NCI-H2171 treated with DMSO at 0.1 percent for 48 hours (cell line): ENCODE measurements around the gene ATP2B2.
"Not testable (repeated sequence)": the region's sequence is repeated elsewhere in the genome, so short reads cannot be mapped to it uniquely, and the experiment has no call there.

Experiments
- DNase-seq: peaks from one replicate; lab custom pipeline; 2025; lab: John Stamatoyannopoulos, UW

The ATP2B2 gene

GRCh38 chr3:10505050-10505790 is at the start of gene ATP2B2:
Gene ATP2B2, minus strand, starts transcription at chr3:10505586. Its CDS starts 56,043 bp downstream, at chr3:10449543.
- peak; percentile 79 for DNase-seq

DNA sequence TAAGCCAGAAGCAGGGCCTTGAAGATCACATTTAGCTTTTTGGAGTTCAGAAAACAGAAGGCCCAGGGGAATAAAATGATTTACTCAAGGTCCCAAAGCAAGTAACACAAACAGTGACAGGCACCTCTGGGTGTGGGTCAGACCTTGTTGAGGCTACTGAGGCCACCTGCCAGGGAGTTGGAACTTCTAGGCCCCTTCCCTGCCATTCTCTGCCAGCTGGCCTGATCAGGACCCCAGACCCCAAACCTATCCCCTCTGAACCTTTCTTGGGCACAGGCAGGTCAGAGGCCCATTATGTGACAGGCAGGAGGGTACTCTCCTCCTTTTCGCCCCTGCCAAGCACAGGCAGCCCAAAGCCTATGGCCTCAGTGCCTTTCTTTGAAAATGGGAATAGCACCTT is 49.4 kb upstream of the ATP2B2 start:
- DNase-seq = no peak

GRCh38 chr3:10554236-10554611 is 48.8 kb upstream of the ATP2B2 start:
- DNase-seq = no peak

GRCh38 chr3:10553591-10554235 is 48.3 kb upstream of the ATP2B2 start:
- DNase-seq = no peak

DNA sequence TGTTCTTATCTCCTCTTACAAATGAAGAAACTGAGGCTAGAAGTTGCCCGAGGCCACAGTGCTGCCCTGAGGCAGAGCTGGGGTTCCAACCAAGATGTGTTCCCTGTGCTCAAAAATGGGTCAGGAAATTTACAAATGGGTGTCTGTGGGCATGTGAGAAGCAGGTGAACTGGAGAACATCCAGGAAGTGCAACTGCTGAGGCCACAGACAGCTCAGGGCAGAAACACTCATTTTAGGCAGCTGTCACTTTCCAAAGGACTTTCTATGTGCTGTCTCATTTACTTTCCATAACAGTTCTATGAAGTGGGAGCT is 47.2 kb upstream of the ATP2B2 start:
- DNase-seq = no peak

DNA sequence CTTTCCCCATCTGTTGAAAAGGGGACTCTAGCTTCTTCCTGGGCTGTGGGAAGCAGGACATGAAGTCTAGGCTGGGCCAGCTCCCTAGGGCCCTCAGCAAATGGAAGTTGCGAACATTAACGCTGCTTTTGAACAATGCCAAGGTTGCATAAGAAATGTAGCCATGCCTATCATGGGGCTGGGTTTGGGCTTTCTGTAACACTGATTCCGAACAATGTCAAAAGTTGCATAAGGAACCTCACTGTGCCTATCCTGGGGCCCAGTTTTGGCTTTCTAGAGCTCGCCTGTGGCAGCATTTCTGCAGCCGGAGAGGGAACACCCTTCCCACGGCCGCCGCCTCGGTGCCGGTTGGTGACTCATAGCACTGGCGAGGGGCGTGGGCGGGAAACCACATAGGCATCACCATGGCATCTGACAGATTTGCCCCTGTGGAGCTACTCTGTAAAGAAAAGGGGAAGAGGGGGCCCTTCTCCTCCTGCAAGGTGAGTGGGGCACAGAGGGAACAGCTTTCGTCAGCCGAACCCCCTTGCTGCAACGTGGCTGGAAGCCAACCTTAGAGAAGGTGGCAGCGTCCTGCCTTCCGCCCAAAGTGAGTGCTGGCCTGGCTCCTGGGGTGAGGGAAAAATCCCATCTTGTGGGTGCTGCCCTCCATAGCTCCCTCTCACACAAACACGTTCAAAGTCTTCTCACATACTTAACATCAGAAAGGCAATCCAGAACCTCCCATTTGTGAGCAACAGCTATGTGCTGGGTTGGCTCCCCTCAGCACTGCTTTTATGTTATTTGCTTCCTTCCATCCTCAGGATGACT is 46.6 kb upstream of the ATP2B2 start:
- DNase-seq = no peak

DNA sequence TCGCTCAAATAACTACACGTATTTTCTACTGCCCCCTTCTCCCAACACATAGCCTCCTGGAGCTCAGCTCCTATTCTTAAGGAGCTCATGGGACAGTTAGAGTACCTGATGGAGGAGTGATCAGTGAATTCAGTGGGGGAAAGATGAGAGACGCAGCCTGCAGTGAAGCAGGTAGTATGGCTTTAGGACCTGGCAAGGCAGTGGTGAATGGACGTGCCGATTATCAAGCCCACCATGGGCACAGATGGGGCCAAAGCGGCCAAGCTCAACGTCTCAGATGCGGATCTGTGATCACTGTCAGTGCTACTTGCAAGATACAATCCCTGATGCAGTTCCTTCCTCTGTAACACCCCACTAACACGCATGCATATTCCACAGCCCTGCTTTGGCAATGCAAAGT is 45.8 kb upstream of the ATP2B2 start:
- no peak for DNase-seq

- no peak for DNase-seq
Observed at GRCh38 chr3:10550705-10551104, 45.3 kb upstream of the ATP2B2 start.

GRCh38 chr3:10549617-10550230 is 44.3 kb upstream of the ATP2B2 start:
- no peak for DNase-seq

- peak; percentile 12 for DNase-seq
Observed at GRCh38 chr3:10548992-10549391, 43.6 kb upstream of the ATP2B2 start.

DNA sequence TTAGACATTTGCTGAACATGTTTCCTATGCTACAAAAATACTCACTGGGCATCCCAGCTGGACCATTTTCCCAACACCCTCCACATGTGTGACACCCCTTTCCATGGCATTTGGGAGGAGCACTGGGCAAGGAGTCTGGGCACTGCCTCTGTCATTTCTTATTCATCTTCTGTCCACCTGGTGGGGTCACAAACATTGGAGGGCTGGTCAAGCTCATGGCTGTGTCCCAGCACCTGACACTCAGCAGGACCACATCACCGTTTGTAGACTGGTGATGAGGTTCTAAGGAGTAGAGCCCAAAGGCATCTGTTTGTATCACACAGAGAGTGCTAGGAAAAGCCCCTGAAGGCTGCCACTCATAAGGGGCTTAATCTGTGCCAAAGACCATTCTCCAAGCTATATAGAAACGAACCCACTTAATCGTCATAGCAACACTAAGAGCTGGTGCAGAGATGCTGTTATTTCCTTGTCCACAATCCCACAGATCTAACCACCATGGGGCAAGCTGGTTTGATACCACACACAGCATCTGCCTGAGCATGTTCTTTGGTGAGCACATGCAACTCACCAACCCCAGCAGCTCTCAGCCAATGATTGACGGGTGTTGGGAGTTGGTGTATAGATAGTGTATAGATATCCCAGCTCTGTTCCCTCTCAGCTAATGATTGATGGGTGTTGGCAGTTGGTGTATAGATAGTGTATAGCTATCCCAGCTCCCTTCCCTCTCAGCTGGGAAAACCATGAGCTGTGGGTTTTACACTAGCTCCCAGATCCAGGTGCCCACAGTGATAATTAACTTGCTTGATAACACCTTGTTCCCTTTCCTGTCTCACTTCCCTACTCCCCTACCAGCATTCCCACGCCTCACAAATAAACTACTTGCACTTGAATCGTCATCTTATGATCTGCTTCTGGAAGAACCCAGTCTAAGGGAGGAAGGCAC is 42.7 kb upstream of the ATP2B2 start:
- peak; percentile 21 for DNase-seq

DNA sequence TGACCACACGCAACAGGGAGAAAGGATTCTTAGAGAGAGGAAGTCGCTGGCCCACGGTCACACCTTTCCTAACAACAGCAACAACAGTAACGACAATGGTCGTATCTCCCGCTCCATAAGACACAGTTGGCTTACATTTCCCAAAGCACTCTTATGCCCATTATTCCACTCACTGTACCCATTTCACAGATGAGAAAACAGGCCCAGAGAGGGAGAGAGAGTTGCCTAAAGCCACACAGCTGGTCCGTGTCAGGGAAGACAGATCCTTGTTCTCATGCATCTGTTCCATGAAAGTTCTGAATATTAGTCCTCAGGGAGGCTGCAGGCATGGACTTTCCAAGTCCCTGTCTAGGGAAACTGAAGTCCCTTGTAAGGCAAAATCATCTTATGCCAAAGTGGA is 42.0 kb upstream of the ATP2B2 start:
- DNase-seq = no peak

DNA sequence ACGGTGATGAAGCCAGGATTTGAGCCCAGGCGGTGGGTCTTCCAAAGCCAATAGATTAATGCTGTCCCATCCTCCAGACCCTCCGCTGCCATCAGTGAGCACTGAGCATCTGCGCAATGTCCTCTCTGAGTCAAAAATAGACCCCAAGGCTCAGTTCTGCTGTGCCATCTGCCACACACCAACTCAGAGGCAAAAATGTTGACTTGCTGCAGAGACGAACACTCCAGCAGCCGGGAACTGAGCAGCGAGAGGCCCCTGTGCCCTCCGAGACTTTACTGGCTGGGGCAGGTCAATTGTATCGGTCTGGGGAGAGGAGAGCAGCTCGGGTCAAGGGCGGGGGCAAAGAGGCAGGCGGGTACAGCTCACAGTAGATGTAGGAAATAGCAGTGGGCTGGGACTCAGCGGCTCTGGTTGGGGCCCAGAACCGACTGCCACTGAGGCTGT is 41.5 kb upstream of the ATP2B2 start:
- no peak for DNase-seq

- no peak for DNase-seq
Observed at GRCh38 chr3:10546181-10546624, 40.8 kb upstream of the ATP2B2 start.

GRCh38 chr3:10542518-10542917 is 37.1 kb upstream of the ATP2B2 start:
- DNase-seq = no peak

DNA sequence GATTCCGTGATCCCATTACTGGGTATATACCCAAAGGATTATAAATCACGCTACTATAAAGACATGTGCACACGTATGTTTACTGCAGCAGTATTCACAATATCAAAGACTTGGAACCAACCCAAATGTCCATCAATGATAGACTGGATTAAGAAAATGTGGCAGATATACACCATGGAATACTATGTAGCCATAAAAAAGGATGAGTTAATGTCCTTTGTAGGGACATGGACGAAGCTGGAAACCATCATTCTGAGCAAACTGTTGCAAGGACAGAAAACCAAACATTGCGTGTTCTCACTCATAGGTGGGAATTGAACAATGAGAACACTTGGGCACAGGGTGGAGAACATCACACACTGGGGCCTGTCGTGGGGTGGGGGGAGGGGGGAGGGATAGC is 35.0 kb upstream of the ATP2B2 start:
- not testable (repeated sequence) for DNase-seq

DNA sequence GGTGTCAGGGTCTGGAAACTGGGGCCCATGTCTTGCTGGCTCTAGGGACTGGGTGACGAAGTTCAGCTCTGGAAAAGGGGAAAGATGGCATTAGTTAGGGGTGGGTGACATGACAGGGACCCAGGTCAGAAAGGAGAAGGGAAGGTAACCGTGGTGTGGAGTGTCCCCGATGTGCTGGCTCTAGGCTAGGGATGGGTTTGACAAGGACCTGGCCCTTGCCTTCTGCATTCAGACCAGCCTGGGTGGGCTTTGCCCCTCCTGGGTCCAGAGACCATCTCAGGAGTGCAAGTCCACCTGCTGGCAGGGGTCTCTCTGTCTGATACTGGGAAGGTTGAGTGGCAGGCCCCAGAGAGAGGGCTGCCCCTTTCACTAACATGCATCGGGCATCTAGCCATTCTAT is 28.7 kb upstream of the ATP2B2 start:
- no peak for DNase-seq

DNA sequence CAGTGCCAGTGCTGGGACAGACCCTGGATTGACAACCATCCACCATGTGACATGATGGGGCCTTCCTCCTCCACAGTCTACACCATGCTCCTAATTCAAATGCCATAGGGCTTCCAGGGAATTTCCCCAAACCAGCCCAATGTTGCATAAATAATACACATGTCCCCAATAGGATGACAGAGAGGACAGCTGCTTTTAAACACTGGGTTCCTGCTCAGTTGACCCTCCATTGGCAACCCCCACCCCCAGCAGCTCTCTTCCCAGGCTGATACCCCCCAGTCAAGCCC is 28.3 kb upstream of the ATP2B2 start:
- DNase-seq = no peak

- no peak for DNase-seq
Observed at GRCh38 chr3:10532939-10533736, 27.8 kb upstream of the ATP2B2 start.

DNA sequence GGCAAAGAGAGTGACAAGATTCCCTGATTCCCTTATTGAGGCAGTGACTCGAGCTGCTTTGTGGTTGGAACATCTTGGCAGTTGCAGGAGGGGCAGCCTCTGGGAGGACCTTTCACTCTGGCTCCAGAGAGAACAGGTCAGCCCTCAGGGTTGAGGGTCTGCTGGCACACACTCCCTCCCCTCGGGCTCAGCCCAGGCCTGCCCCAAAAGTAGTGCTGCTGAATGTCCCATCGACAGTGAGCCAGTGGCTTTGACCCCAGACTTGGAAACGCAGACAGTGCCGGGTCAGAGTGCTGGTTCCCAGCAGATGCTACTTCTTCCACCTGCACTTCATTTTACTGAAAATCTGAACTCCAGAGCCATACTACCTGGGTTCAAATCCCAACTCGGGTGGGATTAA is 25.6 kb upstream of the ATP2B2 start:
- no peak for DNase-seq

- DNase-seq = no peak
Observed at GRCh38 chr3:10530241-10530640, 24.9 kb upstream of the ATP2B2 start.
